Peyer's patch (tissue), 4 donors: ENCODE results near the gene SRRM1.
A peak's percentile ranks its signal among the peaks of the same experiment; 100 is the strongest.

Experiments used
- POLR2A ChIP-seq, 2 donors: fragments of 450-650 bp; IDR thresholded peaks; one replicate each; pipeline ENCODE4 v1.5.1; 2017; ENCODE audit warnings: antibody characterized with exemption in 2 of 2, mild to moderate bottlenecking in 2 of 2, moderate library complexity in 2 of 2
- TF ChIP-seq, protein P1 (sequence below), 6 experiments: fragments of 450-650 bp in 4 of 6; fragments of 200-600 bp in 2 of 6; sonication (generic) in 1 of 6; IDR thresholded peaks; one replicate each; pipeline ENCODE4 v1.5.1; 2017 to 2019; ENCODE audit warnings: antibody characterized with exemption in 6 of 6, mild to moderate bottlenecking in 3 of 6, moderate library complexity in 1 of 6

DNA sequence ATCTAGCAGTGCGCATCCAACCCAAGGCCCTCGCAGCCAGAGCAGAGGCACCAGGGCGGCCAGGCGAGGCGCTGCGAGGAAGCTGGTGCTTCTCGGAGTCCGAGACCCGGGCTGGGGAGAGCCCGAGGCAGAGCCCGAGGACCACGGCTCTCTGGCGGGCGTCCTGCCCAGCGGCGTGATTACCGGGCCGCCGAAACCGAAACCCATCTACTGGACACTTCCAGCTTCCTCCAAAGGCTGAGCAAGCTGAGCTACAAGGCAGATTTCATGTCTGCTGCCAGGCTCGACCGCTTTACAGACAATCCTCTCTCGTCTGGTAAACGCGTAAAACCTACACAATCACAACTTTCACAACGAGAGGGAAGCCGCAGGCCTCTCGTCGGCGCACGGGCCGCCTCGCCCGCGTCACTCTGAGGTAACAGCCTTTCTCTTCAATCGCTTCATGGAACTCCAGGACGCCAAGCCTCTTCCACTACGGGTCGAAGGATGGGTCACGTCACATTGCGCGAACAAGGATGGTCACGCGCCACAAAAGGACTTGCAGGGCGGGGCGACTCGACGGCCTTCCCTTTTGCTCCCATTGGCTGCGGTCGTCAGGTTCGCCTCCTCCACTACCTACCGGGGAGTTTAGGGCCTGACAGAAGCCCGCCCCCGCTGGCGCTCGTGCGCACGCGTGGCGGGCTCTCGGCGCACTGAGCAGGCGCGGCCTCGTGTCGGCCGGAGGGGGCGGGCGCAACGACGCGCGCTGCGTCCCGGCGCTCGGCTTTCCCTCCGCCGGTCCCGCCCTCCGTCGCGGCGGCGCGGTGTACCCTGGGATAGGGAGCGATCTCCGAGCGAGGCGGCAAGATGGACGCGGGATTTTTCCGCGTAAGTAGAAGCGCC lies at the start of gene SRRM1:
- TF ChIP-seq, protein P1, sequence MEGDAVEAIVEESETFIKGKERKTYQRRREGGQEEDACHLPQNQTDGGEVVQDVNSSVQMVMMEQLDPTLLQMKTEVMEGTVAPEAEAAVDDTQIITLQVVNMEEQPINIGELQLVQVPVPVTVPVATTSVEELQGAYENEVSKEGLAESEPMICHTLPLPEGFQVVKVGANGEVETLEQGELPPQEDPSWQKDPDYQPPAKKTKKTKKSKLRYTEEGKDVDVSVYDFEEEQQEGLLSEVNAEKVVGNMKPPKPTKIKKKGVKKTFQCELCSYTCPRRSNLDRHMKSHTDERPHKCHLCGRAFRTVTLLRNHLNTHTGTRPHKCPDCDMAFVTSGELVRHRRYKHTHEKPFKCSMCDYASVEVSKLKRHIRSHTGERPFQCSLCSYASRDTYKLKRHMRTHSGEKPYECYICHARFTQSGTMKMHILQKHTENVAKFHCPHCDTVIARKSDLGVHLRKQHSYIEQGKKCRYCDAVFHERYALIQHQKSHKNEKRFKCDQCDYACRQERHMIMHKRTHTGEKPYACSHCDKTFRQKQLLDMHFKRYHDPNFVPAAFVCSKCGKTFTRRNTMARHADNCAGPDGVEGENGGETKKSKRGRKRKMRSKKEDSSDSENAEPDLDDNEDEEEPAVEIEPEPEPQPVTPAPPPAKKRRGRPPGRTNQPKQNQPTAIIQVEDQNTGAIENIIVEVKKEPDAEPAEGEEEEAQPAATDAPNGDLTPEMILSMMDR (IDR thresholded peaks at IDR 0.05): peak in 5 of 6 experiments; percentile 5 to 39 (median 19)
- peak; percentile 99 for TF ChIP-seq POLR2A (IDR thresholded peaks at IDR 0.05)
